Activated naive CD4-positive, alpha-beta T cell treated with Interleukin-2 at 50 U/mL for 16 hours (primary cell): Measurements from ENCODE around the gene BCAS3.
"Not testable (repeated sequence)": the region's sequence is repeated elsewhere in the genome, so short reads cannot be mapped to it uniquely, and the experiment has no call there.

Experiments
- DNase-seq: peaks from one replicate; pipeline ENCODE4 v3.0.0-alpha.2; 2020

The BCAS3 gene

GRCh38 chr17:60888812-60889709, 211.4 kb downstream of the BCAS3 start:
- DNase-seq, result no peak

- no peak for DNase-seq
These were observed 213.5 kb downstream of the BCAS3 start for GRCh38 chr17:60891149-60891548.

- DNase-seq, result no peak
These were observed 215.8 kb downstream of the BCAS3 start for GRCh38 chr17:60893475-60893874.

- DNase-seq, result no peak
These were observed 219.3 kb downstream of the BCAS3 start for GRCh38 chr17:60896996-60897395.

- no peak for DNase-seq
These were observed 221.5 kb downstream of the BCAS3 start for GRCh38 chr17:60899115-60899514.

- no peak for DNase-seq
These were observed 223.0 kb downstream of the BCAS3 start for GRCh38 chr17:60900688-60901087.

- DNase-seq, result no peak
These were observed 223.6 kb downstream of the BCAS3 start for GRCh38 chr17:60901242-60901641.

GRCh38 chr17:60901806-60902205, 224.2 kb downstream of the BCAS3 start:
- no peak for DNase-seq

GRCh38 chr17:60902399-60902798, 224.7 kb downstream of the BCAS3 start:
- no peak for DNase-seq

- DNase-seq, result no peak
These were observed 226.9 kb downstream of the BCAS3 start for GRCh38 chr17:60904582-60904981.

GRCh38 chr17:60905709-60906108, 228.1 kb downstream of the BCAS3 start:
- no peak for DNase-seq

GRCh38 chr17:60908324-60908723, 230.7 kb downstream of the BCAS3 start:
- DNase-seq, result no peak

- no peak for DNase-seq
These were observed 231.8 kb downstream of the BCAS3 start for GRCh38 chr17:60909405-60909804.

- no peak for DNase-seq
These were observed 232.8 kb downstream of the BCAS3 start for GRCh38 chr17:60910415-60910814.

- DNase-seq, result no peak
These were observed 236.4 kb downstream of the BCAS3 start for GRCh38 chr17:60914078-60914477.

GRCh38 chr17:60916043-60916442, 238.4 kb downstream of the BCAS3 start:
- DNase-seq, result no peak

- DNase-seq, result no peak
These were observed 242.5 kb downstream of the BCAS3 start for GRCh38 chr17:60920107-60920506.

GRCh38 chr17:60923000-60923399, 245.3 kb downstream of the BCAS3 start:
- DNase-seq, result no peak

GRCh38 chr17:60926466-60927183, 249.0 kb downstream of the BCAS3 start:
- no peak for DNase-seq

- DNase-seq, result no peak
These were observed 256.1 kb downstream of the BCAS3 start for GRCh38 chr17:60933739-60934138.

GRCh38 chr17:60934723-60935122, 257.1 kb downstream of the BCAS3 start:
- DNase-seq, result no peak

- DNase-seq, result not testable (repeated sequence)
These were observed 258.3 kb downstream of the BCAS3 start for GRCh38 chr17:60935991-60936390.

GRCh38 chr17:60939318-60939717, 261.7 kb downstream of the BCAS3 start:
- no peak for DNase-seq

- no peak for DNase-seq
These were observed 263.4 kb downstream of the BCAS3 start for GRCh38 chr17:60941028-60941427.
